Activated CD4-positive, alpha-beta T cell treated with anti-CD3 and anti-CD28 coated beads, Interleukin-2, amount 50 U/mL, for 48 hours (primary cell): ENCODE results near the gene FGGY.
A peak's percentile ranks its signal among the peaks of the same experiment; 100 is the strongest.

ENCODE experiments used
- DNase-seq, 2 experiments: peaks; one replicate each; pipeline ENCODE4 v3.0.0-alpha.2; 2020

FGGY gene

GRCh38 chr1:59354709-59355337, 57.9 kb downstream of the FGGY start:
- DNase-seq = peak in 1 of 2 experiments; percentile 16

DNA sequence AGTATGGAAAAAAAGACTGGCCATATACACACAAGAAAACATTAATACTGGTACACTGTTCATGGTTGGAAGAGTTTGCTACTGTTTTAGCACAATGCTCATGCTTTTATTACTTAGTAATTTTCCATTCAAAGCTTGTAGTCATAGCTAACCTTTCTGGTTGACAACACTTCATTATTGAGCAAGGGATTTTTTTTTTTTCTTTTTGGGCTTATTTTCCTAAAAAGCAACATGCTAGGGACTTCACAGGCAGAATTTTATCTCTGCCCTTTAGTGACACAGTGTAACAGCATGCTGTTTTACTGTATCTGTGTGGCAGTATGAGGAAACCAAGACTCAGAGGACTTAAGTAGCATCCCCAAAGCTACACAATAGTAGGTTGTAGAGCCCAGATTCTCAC, 58.5 kb downstream of the FGGY start:
- no peak for DNase-seq

DNA sequence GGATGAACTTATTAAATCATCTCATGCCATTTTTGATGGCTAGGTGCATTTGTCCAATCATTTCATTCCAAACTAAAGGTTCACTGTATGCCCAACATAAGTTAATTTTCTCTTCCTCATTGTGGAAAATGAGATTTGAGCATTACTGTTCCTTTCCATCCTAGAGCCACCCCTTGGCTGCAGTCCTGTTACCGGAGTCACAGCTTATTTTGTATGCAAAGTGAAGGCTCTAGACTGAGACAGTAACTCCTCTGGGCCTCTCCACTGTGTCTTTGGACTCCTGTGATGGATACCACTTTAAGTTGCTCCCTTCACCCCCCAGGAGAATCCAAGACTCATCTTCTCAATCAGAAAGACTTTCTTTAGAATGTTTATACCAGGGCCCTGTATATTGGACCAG, 59.7 kb downstream of the FGGY start:
- DNase-seq = no peak

DNA sequence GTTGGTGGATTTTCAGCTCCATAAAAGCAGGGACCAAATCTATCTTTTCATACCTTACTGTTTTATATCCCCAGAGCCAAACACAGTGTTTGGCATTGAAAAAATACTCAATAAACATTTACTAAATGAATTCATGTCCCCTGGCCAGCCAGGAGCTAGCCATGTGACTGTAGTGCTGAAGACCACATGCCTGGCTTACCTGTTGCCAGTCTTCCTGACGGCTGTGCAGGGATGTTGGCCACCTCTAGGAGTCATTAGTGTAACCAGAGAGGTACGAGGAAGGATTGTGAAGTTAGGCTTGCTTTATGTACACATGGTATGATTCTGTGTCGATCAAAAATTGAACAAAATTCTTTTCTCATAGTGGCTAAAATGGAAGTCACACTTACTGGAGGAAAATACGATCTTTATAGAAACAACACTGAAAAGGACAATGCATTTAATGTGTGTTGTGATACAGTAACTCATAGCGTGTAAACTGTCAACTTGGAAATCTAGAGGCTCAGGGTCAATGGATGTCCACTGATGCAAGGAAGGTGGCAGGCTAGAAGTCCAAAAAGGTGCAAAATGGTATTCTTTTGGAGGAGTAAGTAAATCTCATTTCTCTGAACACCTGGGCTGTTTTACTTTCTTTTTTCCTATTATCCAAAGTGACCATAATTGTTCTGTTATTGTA, 60.9 kb downstream of the FGGY start:
- DNase-seq = no peak

- DNase-seq = no peak
Observed at GRCh38 chr1:59359325-59359724, 62.4 kb downstream of the FGGY start.

DNA sequence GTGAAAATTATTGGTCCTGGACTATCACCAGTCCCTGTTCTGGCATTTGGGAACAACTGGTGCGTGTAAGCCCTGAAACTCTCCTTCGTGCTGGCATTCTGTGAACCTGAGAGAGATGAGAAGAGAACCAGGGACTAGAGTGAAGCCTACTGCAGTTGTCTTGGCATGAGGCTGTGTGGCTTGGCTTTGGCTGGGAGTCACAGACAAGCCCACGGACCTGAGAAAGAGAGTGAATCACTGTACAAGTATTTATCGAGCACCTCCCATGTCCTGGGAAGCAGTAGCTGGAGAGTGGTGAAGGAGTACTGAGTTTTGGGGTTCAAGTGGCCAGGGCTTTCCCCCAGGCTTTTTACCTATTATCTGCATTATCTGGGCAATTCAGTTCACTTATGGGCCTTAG, 63.3 kb downstream of the FGGY start:
- DNase-seq = no peak

- no peak for DNase-seq
Observed at GRCh38 chr1:59360729-59361128, 63.8 kb downstream of the FGGY start.

- DNase-seq = no peak
Observed at GRCh38 chr1:59361766-59362165, 64.9 kb downstream of the FGGY start.

DNA sequence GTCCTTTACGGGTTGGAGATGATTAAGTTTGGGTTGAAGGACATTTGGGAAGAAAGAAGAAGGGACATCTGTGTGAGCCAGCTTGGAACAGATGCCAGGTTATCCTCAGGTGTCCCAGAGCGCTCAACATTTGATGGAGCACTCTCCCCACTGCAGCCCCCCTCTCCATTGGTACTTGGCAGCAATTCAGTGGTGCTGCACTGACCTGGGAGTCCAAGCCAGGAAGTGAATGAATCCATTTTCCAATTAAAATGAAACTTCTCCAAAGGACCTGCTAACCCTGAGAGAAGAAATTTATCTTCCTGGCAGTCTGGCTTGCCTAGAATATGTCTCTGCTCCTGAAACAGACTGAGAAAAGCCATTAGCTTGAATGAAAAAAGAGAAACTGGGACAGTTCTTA, 67.1 kb downstream of the FGGY start:
- DNase-seq = no peak

- no peak for DNase-seq
Observed at GRCh38 chr1:59366346-59366745, 69.5 kb downstream of the FGGY start.

DNA sequence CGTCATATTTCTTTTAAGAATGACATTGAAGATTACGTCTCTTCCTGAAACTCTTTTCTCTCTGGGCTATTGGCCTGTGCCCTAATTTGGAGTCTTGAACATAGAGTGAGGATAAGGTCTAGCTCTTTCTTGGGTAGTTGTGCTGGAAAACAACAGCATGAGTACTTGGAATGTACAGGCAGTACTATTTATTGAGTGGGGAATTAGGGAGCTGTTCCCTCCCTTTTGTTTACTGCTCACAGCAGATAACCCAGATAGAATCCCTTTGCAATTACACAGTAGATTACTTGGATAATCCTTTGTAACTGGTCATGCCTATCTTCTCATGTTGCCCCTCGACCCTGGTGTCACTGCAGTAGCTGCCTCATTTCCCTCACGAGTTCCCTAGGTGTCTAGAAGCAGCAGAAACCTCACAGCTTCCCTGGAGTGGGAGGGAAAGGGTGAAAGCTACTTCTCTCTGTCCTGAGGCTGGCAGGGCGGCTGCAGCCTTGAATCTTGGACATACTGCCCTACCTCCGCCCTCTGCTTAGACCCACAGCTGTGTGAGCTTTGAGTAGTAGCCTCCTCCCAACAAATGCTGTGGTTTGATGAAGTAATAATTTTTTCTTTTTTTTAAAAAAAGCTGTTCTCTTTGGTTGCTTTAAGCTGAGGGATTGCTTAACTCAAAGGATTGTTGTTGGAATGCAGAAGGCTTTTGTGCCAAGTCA, 70.6 kb downstream of the FGGY start:
- no peak for DNase-seq

- DNase-seq = no peak
Observed at GRCh38 chr1:59368008-59368670, 71.2 kb downstream of the FGGY start.

DNA sequence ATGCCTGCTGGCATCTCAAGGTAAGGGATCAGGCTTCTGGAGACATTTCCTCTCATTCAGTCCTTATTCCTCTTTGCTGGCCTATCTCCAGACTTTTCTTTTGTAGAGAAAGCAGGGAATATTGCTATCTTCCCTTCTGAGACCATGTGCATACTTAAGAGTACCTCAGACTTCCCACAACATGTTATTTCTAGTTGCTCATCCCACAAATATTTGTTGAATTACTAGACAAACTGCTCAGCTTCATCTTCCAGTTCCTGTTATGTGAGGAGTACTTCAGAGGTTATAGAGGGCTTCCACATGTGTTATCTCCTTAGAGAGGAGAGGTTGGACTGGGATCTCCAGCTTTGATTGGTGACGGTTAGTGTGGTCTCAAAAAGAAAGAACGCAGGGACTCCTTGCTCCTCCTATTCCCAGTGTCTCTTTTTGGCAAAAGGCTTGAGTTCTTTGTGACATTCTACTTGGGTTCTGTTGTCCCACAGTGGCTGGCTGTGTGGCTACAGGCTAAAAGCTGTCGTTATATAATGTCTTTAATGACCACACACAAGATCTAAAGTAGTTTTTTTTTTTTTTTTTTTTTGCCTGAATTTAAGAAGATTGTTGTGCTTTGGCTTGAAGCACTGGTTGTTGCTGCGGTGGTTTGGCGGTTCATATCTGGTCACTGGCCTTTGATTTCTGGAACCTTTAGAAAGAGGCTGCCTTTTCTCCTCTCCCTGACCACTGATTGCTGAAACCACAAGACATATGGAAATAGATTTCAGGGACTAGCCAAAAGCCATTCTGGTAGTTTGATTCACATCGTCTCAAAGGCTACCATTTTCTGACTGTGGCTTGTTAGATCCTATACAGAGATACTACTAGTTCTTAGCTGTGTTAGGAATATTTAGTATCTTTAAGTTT, 78.7 kb downstream of the FGGY start:
- no peak for DNase-seq

- DNase-seq = no peak
Observed at GRCh38 chr1:59377350-59377904, 80.5 kb downstream of the FGGY start.

DNA sequence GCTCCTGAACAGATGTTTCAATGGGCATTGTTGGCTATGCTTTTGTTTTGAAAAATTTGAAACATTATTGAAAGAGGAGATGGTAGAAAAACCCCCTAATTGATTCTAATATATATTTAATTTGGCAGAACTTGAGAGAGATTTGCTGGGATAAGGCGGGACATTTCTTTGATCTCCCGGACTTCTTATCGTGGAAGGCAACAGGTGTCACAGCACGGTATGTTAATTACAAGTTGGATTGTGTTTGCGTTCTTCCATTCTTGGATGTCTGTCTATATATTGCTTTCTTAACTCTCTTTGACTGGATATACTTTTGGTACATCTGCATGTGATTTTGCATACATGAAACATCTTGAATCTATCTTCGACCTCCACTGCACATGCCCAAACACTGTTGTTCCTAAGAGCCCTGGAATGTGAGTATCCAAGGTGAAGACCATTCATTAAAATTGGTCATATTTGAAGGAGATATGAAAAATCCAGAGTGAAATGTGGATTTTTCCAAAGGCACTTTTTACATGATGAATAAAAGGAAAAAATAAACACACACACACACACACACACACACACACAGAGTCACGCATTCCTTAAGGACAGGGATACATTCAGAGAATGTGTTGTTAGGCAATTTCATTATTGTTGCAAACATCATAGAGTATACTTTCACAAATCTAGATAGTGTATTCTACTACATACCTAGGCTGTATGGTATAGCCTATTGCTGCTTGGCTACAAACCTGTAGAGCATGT, 81.9 kb downstream of the FGGY start:
- DNase-seq = no peak

DNA sequence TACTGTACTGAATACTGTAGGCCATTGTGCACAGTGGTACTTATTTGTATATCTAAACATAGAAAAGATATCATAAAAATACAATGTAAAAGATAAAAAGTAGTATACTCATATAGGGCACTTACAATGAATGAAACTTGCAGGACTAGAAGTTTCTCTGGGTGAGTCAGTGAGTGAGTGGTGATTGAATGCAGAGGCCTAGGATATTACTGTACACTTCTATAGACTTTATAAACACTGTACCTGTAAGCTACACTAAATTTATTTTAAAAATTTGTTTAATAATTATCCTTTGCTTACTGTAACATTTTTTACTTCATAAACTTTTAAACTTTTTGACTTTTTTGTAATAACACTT, 82.5 kb downstream of the FGGY start:
- no peak for DNase-seq

- no peak for DNase-seq
Observed at GRCh38 chr1:59383963-59384362, 87.1 kb downstream of the FGGY start.

DNA sequence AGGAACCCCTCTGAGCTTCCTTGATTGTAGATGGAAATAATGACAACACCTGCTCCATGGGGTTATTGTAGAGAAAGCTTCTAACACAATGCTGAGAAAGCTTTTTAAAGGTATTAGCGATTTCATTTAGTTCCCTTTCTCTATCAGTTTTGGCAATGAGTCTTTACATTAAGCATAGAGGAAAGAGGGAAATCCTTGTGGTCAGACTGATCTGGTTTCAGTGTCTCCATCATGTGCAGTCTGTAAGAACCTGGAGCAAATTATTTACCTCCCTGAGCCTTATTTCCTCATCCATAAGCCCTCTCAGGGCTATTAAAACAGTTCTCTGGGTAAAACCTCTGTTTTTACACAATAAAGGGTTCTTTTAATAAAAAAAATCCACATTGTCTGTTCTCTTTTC, 87.5 kb downstream of the FGGY start:
- no peak for DNase-seq

DNA sequence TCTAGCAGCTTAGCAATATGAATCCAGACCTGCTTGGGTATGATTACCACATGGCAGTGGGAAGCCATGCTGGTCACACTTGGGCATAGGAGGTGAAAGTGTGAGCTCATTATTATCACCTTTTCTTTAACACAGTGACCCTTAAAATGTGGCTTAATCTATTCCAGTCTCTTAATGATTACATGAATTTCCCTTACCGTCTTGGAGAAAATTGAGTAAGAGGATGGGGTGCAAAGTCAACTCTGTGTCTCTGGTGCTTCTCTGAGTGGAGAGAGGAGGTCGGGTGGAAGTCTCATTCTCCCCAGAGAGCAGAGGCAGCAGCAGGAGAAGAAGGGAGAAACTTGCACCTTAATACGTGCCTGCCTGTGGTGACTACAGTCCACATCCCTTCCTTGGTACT, 91.3 kb downstream of the FGGY start:
- no peak for DNase-seq

GRCh38 chr1:59389847-59390246, 93.0 kb downstream of the FGGY start:
- DNase-seq = no peak

DNA sequence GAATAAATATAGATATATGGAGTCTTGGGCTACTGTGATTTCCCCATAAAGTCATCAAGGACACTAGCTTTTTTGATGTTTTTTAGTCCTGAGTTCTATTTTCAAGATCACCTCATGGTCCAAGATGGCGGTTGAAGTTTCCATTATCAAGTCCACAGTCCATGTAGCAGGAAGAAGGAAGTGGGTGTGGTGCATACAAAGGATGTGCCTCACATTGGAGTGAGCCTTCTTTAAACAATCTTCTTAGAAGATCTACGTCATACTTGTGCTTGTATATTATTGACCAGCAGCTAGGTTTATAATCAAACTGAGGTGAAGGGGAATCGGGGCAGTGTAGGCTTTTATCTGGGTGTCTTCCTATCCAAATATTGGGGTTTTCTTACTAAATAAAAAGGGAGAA, 93.4 kb downstream of the FGGY start:
- no peak for DNase-seq
